Activated CD4-positive, alpha-beta T cell treated with anti-CD3 and anti-CD28 coated beads, Interleukin-2, amount 50 U/mL, for 48 hours (primary cell): ENCODE results near the gene GMCL1.
"Not testable (repeated sequence)": the region's sequence is repeated elsewhere in the genome, so short reads cannot be mapped to it uniquely, and the experiment has no call there.

Experiments used
- DNase-seq, 2 experiments: peaks; one replicate each; pipeline ENCODE4 v3.0.0-alpha.2; 2020

Gene GMCL1

GRCh38 chr2:69863298-69863697, 33.8 kb downstream of the GMCL1 start:
- DNase-seq: no peak

GRCh38 chr2:69888451-69888850, 59.0 kb downstream of the GMCL1 start:
- DNase-seq: no peak

- DNase-seq: no peak
Observed at GRCh38 chr2:69889302-69889701, 59.8 kb downstream of the GMCL1 start.

- no peak for DNase-seq
Observed at GRCh38 chr2:69890881-69891280, 61.4 kb downstream of the GMCL1 start.

GRCh38 chr2:69892838-69893424, 63.5 kb downstream of the GMCL1 start:
- not testable (repeated sequence) for DNase-seq

GRCh38 chr2:69893684-69894551, 64.5 kb downstream of the GMCL1 start, which contains the start of gene SNRNP27:
Gene SNRNP27 (plus strand): TSS chr2:69893956. CDS start chr2:69893985, 29 bp downstream.
- peak; percentile 81 to 85 for DNase-seq

- DNase-seq: not testable (repeated sequence)
Observed at GRCh38 chr2:69894737-69895136, 65.3 kb downstream of the GMCL1 start.

GRCh38 chr2:69902213-69902922, 72.9 kb downstream of the GMCL1 start:
- no peak for DNase-seq

- no peak for DNase-seq
Observed at GRCh38 chr2:69907216-69907615, 77.8 kb downstream of the GMCL1 start.

- DNase-seq: no peak
Observed at GRCh38 chr2:69911985-69912563, 82.6 kb downstream of the GMCL1 start.

GRCh38 chr2:69914164-69914949, 84.9 kb downstream of the GMCL1 start:
- DNase-seq: no peak

GRCh38 chr2:69914950-69915945, 85.8 kb downstream of the GMCL1 start, which contains the start of gene MXD1:
Gene MXD1 (plus strand): TSS chr2:69915109. CDS start chr2:69915331, 222 bp downstream.
- DNase-seq: peak; percentile 100

- DNase-seq: no peak
Observed at GRCh38 chr2:69916106-69916505, 86.6 kb downstream of the GMCL1 start.

GRCh38 chr2:69917852-69918251, 88.4 kb downstream of the GMCL1 start:
- DNase-seq: no peak

- DNase-seq: no peak
Observed at GRCh38 chr2:69918401-69918800, 88.9 kb downstream of the GMCL1 start.

GRCh38 chr2:69923116-69923515, 93.7 kb downstream of the GMCL1 start:
- DNase-seq: no peak

- DNase-seq: no peak
Observed at GRCh38 chr2:69926849-69927515, 97.5 kb downstream of the GMCL1 start.
